Ishikawa (cell line): ENCODE measurements around the gene RNF114.

Experiments used
- CEBPB ChIP-seq: IDR thresholded peaks from 2 replicates; pipeline ENCODE4 v1.6.1; 2012
- CREB1 ChIP-seq: IDR thresholded peaks from 2 replicates; pipeline ENCODE4 v1.6.1; 2012; ENCODE audit warnings: low read depth
- EGR1 ChIP-seq: IDR thresholded peaks from 2 replicates; pipeline ENCODE4 v1.6.1; 2012
- EP300 ChIP-seq: IDR thresholded peaks from 2 replicates; pipeline ENCODE4 v1.6.1; 2012; ENCODE audit warnings: borderline replicate concordance
- FOXM1 ChIP-seq: IDR thresholded peaks from 2 replicates; pipeline ENCODE4 v1.6.1; 2012; ENCODE audit warnings: low read depth, borderline replicate concordance
- NFIC ChIP-seq: IDR thresholded peaks from 2 replicates; pipeline ENCODE4 v1.6.1; 2012
- RAD21 ChIP-seq: IDR thresholded peaks from 2 replicates; pipeline ENCODE4 v1.6.1; 2012; ENCODE audit warnings: low read depth
- TAF1 ChIP-seq: IDR thresholded peaks from 2 replicates; pipeline ENCODE4 v1.6.1; 2012; ENCODE audit warnings: low read depth, mild to moderate bottlenecking
- TCF12 ChIP-seq: IDR thresholded peaks from 2 replicates; pipeline ENCODE4 v1.6.1; 2012; ENCODE audit warnings: low read depth
- TEAD4 ChIP-seq: IDR thresholded peaks from 2 replicates; pipeline ENCODE4 v1.6.1; 2012
- YY1 ChIP-seq: IDR thresholded peaks from 2 replicates; pipeline ENCODE4 v1.6.1; 2012; ENCODE audit warnings: low read depth
- ZBTB7A ChIP-seq: IDR thresholded peaks from 2 replicates; pipeline ENCODE4 v1.6.1; 2012; ENCODE audit warnings: low read depth
- TF ChIP-seq, protein P1 (sequence below): IDR thresholded peaks from 2 replicates; pipeline ENCODE4 v1.6.1; 2012
- TF ChIP-seq, protein P2 (sequence below): IDR thresholded peaks from 2 replicates; pipeline ENCODE4 v1.6.1; 2012
- TF ChIP-seq, protein P3 (sequence below): IDR thresholded peaks from 2 replicates; pipeline ENCODE4 v1.6.1; 2012; ENCODE audit warnings: low read depth, mild to moderate bottlenecking

The RNF114 gene

DNA sequence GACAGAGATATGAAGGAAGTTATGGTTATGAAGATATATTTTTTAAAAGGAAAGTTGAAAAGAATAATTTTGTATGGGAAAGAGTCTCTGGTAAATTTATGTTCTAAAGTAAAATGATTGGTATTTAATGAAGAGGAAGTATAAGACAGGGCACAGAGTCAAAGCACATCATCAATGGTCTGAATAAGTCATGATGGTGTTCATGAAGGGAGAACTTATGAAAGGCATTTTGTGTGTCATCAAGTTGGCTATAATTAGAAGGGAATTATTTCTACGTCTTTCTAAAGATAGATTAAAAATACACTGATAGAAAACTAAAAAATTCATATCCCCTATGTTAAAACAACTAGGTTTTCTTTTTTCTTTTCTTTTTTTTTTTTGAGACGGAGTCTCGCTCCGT lies 25.2 kb downstream of the RNF114 start:
- TF ChIP-seq ZBTB7A (no peak), RAD21 (no peak), EGR1 (no peak), EP300 (no peak), TAF1 (no peak), TCF12 (no peak), CEBPB (no peak), NFIC (no peak), CREB1 (no peak)
- TF ChIP-seq, protein P1, sequence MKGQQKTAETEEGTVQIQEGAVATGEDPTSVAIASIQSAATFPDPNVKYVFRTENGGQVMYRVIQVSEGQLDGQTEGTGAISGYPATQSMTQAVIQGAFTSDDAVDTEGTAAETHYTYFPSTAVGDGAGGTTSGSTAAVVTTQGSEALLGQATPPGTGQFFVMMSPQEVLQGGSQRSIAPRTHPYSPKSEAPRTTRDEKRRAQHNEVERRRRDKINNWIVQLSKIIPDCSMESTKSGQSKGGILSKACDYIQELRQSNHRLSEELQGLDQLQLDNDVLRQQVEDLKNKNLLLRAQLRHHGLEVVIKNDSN, result no peak

DNA sequence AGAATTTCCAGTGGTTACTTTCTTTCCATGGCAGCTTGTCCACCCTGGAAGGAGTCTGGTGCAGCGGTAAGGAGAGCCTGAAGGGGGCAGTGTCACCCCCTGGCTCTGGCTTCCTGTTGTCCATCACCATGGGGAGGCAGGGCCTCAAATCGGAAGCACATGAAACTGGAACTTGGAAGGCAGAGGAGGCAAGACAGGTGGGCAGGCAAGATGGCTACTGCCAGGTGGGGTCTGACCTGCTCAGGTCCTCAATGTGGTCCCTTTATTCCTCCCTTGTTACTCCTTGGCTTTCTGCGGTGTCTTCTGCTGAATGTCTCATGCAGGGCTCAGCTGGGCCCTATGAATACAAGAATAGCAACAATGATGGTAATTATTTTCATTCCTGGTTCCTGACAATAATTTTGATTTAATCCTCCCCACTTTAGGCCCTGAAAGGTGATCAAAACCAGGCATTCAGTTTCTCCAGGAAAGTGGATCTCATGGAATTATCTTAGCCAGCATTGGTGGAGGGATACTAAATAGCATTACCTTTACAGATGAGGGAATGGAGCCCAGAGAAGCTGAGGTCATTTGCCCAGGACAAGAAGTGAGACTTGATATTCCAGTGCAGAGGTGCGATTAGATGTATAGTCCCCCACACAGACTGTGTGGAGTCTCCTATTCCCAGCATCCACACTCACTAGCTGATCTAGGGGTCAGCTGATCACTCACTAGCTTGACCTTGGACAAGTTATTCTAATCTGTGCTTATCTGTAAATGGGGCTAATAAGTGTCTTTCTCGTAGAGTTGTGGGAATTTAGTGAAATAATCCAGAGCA lies 29.0 kb downstream of the RNF114 start:
- TF ChIP-seq, protein P2, sequence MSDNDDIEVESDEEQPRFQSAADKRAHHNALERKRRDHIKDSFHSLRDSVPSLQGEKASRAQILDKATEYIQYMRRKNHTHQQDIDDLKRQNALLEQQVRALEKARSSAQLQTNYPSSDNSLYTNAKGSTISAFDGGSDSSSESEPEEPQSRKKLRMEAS, result no peak
- TF ChIP-seq TEAD4 (no peak), RAD21 (peak; percentile 53), TCF12 (no peak), ZBTB7A (no peak), CEBPB (no peak)
- TF ChIP-seq, protein P3, sequence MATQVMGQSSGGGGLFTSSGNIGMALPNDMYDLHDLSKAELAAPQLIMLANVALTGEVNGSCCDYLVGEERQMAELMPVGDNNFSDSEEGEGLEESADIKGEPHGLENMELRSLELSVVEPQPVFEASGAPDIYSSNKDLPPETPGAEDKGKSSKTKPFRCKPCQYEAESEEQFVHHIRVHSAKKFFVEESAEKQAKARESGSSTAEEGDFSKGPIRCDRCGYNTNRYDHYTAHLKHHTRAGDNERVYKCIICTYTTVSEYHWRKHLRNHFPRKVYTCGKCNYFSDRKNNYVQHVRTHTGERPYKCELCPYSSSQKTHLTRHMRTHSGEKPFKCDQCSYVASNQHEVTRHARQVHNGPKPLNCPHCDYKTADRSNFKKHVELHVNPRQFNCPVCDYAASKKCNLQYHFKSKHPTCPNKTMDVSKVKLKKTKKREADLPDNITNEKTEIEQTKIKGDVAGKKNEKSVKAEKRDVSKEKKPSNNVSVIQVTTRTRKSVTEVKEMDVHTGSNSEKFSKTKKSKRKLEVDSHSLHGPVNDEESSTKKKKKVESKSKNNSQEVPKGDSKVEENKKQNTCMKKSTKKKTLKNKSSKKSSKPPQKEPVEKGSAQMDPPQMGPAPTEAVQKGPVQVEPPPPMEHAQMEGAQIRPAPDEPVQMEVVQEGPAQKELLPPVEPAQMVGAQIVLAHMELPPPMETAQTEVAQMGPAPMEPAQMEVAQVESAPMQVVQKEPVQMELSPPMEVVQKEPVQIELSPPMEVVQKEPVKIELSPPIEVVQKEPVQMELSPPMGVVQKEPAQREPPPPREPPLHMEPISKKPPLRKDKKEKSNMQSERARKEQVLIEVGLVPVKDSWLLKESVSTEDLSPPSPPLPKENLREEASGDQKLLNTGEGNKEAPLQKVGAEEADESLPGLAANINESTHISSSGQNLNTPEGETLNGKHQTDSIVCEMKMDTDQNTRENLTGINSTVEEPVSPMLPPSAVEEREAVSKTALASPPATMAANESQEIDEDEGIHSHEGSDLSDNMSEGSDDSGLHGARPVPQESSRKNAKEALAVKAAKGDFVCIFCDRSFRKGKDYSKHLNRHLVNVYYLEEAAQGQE, result no peak

DNA sequence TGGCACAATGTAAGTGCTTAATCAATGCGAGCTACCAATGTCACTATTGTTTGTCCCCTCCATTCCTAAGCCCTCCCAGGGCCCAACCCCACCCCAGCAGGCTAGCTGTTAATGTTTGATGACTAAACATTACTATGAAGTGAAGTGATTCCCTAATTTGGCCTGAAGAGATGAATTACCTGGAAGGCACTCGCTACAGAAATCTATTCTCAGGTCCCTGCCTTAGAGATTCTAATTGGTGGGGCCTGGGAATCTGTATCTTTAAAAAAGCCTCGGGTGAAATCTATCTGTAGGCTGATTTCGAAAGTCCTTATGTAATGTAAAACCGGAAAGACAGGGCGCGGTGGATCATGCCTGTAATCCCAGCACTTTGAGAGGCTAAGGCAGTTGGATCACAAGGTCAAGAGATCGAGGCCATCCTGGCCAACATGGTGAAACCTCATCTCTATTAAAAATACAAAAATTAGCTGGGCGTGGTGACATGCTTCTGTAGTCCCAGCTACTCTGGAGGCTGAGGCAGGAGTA lies 29.6 kb downstream of the RNF114 start:
- TF ChIP-seq, protein P2, result no peak
- no peak for TF ChIP-seq RAD21

DNA sequence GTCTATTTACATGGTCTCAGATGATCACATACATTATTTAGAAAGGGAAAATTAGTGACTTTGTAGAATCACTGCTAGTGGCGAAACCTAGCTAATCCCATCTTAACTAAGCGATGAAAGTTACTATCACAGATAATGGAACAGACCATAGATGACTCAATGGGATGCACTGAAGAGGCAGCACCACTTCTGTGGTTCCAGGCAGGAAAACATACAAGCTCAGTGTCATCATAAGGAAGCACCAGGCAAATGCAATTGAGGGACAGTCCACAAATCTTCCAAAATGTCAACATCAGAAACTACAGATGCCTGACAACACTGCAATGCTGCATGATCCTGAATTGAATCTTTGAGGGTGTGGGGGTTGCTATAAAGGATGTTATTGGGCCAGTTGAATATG lies 30.7 kb downstream of the RNF114 start:
- TF ChIP-seq TEAD4 (no peak), ZBTB7A (no peak), FOXM1 (no peak), EP300 (no peak), TCF12 (no peak), CREB1 (no peak), TAF1 (no peak), CEBPB (no peak)
- TF ChIP-seq, protein P1, result no peak

DNA sequence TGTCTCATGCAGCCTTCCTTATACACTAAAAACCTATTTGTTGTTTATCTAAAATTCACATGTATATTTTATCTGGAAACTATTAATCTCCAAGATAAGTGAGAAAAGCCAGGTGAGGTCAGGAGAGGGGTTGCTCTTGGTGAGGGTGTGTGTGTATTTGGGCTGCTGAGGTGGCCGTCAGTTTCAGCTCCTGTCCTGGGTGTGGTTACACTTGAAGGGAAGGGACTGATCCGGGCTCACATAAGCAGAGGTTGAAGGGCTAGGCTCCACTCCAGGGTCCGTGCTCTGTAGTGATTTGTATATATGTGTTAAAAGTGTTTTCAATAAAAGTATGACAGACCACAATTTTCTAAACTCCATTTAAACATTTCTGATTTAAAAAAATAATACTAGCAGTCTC lies 33.0 kb downstream of the RNF114 start:
- TF ChIP-seq TCF12, result no peak
- no peak for TF ChIP-seq FOXM1
- TF ChIP-seq EP300, result no peak
- TF ChIP-seq NFIC, result no peak
- TF ChIP-seq, protein P3, result no peak
- no peak for TF ChIP-seq YY1
- TF ChIP-seq, protein P2, result no peak
- TF ChIP-seq, protein P1, result no peak
- no peak for TF ChIP-seq TAF1
- TF ChIP-seq RAD21, result no peak
- no peak for TF ChIP-seq EGR1
- no peak for TF ChIP-seq CEBPB

DNA sequence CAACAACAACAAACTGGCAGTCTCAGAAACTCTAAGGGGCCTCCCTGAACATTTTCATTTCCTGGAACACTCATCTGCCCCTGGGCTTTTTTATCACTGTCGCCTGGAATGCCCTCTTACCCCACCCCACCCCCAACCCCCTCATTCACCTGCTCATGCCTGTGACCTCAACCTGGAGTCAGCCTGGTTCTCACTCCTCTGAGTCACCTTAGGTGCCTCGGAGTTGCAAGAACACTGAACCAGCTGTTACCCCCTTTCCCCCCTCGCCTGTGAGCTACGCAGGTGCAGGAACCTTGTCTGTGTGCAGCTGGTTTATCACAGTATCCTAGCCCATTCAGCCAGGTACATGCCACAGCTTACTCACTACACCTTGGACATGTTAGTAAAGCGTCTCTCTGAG lies 33.7 kb downstream of the RNF114 start:
- no peak for TF ChIP-seq NFIC
- no peak for TF ChIP-seq EGR1
- no peak for TF ChIP-seq CEBPB
- TF ChIP-seq, protein P2, result no peak
- no peak for TF ChIP-seq ZBTB7A
- no peak for TF ChIP-seq EP300
- no peak for TF ChIP-seq TEAD4
- no peak for TF ChIP-seq TAF1
- TF ChIP-seq, protein P3, result no peak
- no peak for TF ChIP-seq CREB1
- TF ChIP-seq, protein P1, result no peak
